ENCODE data around the gene CEBPG. TPM values are rescaled to one million over a fixed set of nuclear protein-coding genes. Genes with fewer than 3 reads are reported as not detected.

Gene CEBPG
- total RNA-seq, 1 donor from 2014 or later: 31.9 TPM

DNA sequence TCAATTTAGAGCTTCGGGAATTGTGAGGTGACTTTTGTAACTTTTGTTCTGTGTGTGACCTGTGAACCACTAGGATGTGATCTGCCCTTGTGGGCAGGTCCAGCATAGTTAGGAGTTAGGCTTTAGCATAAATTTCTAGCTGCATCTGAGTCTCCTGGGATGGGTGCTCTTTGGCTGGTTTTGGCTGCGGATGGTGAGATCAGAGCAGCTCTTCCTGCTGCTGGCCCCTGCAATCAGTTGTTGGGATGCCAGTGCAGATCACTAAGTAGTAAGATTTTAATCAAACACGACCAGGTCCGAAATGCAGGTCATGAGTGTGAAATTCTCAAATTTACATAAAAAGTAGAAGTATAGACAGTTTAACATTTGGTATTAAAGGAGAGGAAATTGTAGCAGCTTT, 8.5 kb downstream of the CEBPG start:
- no peak for DNase-seq

DNA sequence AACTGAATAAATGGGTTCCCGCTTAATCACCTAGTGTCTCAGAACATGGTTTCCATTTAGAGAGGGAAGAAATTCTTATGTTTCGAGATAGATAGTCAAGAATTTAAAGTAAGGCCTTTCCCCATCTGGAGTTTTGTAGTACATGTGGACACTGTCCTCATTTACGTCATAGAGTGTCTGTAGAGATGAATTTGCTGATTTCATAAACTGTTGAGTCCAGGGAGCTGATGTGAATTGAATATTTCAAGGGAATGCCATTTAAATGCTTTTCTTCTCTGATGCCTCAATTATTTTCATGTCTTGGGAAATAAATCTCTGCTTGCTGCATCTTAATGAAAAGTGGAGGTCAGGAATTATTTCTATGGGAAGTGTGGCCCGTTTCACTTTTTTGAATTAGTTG, 9.5 kb downstream of the CEBPG start:
- DNase-seq: no peak

DNA sequence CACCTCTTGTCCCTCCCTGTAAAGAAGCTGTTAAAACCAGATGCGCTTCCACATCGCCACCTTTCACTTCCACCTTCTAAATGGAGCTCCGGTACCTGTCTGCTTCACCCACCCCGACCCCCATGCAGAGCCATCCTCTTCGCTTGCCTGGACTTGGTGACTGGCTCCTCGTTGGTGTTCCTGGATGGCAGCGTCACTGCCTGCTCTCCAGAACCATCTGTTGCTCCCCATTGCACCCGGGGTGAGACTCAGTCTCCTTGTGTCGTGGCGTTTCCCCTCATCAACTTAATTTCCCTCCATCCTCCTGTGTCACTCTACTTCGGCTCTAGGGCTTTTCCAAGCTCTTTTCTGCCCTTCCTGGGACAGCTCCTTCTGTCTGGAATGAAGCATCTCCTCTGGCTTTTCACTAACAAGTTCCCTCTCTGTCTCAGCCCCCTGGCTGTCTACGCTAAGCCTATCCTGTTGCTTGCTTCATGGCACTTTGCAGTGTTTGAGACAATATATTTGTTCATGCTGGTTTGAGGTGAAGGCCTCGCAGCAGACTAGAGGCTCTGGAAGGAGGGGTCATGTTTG, 10.3 kb downstream of the CEBPG start:
- DNase-seq: no peak

DNA sequence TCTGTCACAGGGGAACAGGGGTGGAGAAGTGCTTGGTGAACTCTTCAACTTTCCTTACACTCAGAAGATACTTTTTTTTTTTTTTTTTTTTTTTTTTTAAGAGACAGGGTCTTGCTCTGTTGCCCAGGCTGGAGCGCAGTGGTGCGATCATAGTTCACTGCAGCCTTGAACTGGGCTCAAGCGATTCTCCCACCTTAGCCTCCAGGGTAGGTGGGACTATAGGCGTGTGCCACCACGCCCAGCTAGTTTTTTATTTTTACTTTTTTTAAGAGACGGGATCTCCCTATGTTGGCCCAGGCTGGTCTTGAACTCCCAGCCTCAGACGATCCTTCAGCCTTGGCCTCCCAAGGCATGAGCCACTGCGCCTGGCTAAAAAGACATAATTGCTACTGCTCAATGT, 11.5 kb downstream of the CEBPG start:
- DNase-seq: no peak

DNA sequence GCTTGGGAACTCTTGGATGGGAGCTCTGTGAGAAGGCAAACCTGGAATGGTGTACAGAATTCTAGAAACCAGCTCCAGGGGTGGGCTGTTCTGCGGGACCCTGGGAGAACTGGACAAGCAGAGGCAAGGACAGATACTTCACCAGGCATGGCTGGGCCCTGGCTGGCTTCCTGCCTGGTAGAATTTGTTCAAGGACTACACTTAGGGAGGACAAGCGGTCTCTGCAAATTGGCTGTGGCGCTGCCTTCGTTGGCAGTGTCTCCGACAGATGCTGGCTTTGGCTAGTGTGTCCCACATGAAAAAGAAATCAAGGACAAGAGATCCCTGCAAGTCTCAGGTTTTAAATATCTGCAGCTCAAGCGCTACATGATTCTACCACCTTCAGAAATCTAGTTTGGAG, 12.4 kb downstream of the CEBPG start:
- DNase-seq: peak; percentile 63

DNA sequence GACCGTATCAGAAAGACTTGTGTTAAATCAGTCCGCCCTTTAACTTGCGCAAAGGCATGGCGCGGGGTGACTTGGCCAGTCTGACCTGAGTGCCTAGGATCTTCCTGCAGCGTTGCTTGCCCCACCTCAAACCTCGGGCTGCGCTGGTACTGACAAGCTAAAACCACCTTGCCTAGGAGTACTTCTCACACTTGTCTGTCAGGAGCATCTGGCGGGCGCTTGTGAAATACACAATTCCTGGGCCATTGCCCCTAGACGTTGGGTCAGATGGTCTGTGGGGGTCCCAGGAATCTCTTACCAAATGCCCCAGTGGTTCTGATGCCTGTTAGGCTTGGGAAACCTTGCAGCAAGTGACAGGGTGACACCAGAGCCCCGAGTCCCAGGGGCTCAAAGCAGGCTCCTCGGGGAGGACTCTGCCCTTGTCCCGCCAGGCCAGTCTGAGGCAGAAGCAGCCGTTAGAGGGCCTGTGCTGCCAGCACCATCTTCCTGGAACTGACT, 12.9 kb downstream of the CEBPG start:
- no peak for DNase-seq

DNA sequence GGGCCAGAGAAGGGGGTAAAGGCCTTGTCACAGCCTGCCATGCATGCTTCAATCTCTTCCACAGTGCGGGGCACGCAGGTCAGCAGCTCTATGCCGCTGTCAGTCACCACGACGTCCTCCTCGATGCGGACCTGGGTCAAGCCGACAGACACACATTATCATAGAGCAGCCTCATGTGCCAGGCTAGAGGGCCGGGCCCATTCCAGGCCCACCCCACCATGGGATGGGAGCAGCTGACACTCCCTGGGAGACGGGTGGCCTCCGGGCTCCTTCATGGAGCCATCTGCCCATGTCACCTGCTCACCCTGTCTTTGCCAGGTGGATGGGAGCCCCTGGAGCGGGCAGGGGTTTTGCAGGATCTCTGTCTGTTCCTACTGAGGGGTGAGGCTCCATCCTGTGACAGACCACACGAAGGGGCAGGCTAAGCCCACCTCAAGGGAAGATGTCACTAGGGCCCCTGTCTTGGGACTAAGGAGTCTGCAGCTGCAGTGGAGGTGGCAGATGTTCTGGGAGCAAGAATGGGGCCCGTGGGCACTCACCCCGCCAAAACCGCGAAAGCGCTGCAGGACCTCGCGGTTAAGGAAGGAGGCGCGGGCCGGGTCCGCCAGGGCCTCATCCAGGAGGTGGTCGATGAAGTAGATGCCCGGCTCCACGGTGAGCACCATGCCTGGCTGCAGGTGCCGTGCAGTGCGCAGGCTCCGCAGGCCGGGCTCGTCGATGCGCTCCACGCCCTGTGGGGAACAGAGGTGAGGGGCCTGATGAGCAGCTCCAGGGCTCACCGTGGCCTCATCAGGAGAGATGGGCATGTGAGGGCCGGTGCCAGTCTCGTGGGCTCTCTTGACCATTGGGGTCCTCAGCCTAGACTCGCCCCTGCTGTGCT, 14.1 kb downstream of the CEBPG start:
- no peak for DNase-seq

DNA sequence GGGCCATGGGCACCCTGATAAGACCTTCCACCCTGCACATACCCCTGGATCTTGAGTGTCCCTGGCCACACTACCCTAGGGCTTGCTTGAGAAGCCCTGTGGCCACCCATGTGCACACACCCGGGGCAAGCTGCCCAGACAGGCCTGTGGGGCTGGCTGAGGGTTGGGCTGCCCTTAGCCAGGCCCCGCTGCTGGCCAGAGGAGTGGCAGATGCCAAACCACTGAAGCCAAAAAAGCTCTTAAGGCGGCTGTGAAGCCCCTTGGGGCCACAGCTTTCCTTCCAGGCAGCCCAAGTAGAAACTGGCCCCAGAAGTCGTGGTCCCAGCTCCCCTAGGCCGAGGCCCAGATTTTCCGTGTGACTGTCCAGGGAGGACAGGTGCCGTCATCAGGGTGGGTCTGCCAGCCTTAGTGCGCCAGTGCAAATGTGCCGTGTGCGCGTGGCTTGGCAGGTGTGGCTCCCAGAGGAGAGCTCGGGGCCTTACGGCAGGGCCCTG, 14.8 kb downstream of the CEBPG start:
- peak; percentile 18 for DNase-seq

DNA sequence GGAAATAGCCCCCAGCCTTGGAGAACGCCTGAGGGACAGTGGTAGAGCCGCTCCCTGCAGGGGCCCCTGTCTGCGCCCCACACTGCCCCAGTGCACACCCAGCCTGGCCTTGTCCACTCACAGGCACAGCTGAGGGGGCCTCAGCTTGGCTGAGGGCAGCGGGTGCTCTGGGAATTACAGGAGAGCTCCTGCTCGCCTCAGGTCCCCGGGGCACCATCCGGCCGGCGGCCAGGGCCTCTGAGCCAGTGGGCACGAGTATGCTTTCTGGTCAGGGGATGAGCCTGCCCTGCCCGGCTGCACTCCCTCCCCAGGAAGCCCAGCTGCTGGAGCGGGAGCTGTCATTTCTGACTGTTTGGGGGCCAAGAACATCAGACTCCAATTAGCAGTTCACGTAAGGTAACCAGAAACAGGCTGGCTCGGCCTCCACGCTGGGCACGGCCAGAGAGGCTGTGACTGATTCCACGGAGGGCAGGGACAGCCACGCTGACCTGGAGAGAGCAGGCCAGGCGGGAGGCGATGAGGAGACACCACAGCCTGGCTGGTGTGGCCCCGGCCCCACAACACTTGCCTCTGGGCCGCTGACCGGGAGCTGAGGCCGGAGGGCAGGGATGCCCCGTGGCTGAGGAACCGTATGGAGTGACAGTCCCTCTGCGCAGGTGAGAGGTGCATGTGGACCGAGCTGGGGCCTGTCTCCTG, 15.4 kb downstream of the CEBPG start:
- peak; percentile 72 for DNase-seq

DNA sequence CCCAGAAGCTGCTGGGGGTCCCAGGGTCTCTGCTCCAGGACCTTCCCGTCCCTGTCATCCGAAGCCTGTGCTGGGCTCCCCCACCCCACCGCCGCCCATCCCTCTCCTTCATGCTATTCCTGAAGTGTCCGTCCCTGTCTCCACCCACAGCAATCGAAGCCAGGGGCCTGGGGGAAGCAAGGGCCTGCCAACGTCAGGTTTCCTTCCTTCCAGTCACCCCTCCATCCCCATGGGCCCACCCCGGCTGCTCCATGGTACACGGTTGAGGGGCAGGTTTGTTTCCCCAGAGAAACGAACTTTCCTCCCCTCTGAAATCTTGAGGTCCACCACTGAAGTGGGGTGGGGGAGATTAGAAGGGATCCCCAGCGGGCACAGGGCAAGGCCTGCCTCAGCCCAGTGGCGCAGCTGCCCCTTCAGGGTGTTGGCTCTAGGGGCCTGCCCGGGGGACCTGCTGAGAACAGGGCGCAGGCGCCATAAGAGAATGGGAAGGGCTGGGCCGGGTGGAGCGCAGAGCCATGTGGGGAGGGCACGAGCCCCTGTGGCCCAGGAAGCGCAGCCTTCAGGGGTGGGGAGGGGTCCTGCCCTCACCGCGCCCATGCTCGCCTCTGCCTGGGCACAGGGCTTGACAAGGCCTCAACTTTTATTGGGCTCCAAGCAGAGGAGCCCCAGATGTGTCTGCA, 16.1 kb downstream of the CEBPG start:
- no peak for DNase-seq

DNA sequence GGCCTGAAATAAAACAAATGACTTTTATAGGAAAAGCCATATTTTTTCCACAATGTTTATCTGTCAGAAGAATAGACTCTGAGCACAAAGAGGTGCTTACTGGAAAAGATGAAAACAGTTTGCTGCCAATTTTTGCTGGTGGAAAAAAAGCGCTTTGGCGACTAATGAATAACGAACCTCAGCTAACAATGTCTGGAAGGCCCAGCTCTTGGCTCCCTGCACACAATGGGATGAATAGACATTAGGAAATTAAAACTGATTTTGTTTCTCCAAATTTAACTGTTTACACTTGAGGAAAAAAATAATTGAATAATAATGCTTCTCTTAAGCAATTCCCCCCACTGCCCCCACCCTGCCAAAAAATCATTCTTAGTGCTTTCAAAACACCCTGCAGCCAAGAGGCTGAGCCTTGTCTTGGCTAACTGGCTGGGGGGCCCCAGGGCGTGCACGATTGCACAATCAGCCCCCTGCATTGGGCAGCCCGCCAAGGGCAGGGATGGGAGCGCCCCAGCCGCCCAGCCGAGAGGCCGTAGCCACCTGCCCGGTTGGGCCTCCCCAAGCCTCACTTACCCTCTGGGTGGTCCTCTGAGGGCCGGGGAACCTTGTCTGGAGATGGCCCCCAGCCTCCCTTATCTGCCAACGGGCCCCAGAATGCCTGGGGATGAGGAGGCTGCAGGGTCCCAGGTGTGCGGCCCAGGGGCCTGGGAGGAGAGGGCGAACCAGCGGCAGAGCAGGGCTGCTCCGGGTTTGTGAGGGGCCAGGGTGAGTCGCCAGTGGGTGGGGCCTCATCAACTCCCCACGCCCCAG, 16.8 kb downstream of the CEBPG start:
- DNase-seq: peak; percentile 91

DNA sequence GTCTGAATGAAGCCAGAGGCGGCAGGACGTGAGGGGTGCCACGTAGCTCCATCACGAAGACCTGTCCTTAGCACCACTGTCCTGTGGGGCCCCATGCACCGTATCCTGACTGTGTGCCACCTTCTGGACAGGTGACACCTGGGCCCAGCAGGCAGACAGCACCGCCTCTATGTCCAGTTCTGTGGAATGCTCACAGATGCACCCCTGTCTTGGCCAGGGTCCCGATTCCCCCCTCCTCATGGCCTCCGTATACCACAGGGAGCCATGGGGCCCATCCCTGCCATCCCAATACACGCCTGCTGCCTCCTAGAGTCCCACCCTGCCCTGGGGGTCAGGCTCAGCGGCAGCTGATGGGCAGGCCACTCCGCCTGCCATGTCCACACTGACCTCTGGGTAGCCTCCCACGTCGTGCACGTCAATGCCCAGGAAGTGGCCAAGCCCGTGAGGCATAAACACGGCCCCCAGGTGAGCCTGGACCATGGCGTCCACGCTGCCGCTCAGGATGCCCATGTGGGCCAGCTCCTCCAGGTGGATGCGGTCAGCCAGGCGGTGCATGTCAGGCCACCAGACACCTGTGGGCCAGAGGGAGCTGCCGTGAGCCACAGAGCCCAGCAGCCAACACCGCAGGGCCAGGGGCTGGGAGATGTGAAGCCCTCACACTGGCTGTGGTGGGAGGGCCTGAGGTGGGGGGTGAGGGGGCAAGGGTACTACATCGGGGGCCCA, 17.6 kb downstream of the CEBPG start:
- no peak for DNase-seq

DNA sequence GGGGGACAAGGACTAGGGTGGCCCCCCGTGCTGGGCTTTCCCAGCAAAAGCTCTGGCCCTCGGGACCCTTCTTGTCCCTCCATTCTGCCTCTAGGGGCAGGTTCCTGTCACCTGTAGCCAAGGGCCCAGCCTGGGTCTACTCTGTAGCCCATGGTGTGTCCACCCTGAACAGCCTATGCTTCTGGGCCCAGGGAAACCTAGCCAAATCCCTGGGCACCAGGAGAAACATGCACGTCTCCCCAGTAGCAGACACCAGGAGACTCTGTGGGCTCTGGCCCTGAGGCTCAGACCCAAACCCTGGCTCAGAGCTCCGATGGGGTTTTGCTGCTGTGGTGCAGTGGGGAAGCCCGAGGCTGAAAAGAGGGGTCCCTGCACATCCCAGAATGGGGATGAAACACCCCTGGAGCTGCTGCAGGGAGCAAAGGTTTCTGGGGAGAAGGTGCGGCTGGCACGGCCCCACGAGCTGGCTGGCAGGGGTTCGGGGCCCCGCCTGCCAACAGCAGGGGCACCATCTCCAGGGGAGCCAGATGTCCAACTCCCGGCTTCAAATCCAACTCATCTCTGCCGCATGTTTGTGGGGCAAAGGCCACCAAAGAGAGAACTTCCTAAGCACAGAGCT, 18.2 kb downstream of the CEBPG start:
- DNase-seq: no peak

DNA sequence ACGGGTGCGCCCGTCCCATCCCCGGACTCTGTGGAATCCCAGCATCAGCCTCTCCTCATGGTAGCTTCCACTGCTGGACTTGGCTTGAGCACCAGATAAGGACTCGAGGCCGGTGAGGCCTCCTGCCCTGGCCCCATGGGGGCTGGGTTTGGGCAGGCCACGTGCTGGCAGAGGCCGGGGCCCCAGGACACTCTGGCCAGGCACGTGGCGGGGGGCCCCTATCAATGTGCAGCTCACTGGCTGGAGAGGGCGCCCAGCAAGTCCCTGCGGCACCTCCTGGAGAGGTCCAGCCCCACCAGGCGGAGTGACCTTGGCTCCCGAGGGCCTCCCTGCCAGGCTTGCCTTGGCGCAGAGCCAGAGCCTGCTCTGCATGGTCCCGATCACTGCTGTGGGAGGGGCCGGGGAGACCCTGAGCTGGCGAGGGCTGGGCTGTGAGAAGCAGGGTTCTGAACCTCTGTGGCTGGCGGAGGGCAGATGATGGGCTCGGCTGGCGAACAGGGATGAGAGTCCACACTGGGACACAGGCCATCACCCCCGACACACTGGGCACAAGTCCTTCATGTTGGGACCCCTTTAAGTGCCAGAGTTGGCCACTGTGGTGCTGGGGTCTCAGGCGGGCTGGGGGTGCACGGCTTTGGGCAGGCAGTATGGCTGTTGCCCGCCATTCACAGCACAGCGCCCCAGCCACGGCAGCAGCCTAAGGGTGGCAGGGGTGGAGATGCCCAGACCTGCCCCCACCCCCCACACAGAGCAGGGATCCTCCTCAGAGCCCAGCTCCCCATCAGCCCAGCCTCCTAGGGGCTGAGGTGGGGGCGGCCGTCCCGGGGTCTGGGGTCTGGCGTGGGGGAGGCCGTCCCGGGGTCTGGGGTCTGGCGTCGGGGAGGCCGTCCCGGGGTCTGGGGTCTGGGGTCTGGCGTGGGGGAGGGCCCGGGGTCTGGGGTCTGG, 19.1 kb downstream of the CEBPG start:
- DNase-seq: peak; percentile 50

DNA sequence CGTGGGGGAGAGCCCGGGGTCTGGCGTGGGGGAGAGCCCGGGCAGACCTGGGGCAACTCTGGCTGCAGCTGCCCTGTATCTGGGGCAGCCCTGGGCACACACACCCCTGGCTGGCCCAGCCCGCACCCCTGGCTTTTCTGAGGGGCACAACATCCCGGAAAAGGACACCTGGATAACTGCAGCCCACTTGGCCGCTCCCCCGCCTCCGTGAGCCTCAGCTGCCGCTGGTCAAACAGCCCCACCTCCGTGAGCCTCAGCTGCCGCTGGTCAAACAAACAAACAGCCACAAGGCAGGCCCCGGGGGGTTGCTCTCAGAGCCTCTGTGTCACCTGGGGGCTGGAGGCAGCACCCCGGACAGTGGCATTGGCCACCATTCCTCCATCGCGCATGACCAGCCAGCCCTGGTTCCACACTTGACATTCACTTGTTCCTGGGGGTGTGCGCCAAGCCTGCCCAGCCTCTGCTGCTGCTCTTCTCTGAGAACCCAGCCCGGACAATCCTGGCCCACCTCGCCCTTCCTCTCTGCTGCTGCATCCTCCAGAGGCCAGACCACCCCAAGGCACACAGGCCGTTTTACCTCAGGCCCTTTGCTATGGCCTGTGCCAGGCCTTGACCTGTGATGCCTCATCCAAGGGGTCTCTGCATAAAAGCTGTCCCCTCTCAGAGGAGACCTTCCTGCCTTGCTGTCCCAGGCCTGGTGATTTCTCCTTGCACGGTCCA, 19.9 kb downstream of the CEBPG start:
- DNase-seq: no peak

DNA sequence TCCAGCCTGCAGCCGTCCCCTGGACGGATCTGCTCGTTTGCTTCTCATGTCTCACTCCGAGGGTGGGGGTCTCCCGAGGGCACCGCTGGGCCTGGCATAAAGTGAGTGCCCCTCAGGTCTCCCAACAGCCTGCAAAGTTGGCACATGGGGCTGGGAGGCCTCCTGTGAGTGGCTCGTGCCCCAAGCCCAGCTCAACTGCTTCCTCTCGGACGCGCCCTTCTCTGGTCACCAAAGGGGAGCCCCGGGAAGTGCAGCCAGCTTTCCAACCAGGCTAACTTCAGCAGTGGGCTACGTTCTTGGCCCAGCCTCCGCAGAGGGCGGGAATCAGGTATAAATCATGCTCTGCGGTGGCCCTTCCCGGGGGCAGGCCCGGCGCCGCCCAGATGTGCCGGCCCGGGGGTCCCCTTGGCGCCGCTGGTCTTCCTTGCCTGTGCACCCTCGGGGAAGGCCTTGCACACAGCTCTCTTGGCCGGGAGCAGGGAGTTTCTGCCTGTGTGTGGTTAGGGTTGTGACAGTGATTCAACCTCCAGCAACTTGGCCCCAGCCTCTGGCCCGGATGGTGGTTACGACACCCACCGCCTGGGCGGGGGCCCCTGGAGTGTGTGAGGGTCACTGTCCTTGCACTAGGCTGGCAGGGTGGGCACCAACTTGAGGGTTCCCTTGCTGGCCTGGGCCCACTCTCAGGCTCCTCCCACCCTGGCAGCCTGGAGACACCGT, 20.7 kb downstream of the CEBPG start:
- DNase-seq: no peak

DNA sequence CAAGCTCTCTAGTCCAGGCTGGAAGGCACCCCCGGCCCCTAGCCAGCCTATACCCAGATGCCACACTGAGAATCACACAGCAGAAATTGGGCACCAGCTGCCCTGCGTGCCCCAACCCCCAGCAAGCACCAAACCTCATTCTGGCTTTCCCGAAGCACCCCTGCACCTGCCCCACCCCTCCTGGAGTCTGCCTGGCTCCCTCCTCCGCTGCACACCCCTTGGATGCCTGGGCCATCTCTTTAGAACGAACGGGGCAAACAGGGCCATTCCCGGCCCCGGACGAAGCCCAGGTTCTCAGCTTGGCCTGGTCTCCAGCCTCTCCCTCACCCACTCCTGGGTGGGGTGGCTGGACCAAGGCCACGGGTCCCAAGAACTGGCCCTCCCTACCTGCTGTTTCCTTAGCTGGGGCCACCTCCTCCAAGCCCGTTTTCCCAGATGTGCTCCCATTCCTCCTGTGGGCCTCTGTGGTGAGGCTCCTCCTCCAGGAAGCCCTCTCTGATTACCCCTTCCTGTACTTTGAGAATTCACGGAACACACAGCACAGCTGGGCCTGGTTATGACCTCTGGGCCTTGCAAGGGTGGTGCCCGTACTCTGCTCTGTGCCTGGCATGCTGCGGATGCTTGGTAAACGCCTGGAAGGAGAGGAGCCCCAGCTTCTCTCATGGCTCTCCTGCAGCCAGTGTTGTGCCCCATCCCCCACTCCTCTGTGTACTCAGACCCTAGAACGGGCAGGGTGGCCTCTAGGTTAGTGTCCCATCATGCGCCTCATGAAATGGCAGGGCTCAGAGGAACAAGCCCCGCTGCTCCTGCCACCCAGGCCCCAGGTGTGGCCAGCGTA, 21.4 kb downstream of the CEBPG start:
- DNase-seq: no peak
